K562 (cell line): ENCODE data around the gene ADIPOR1. TPM values are rescaled to one million over a fixed set of nuclear protein-coding genes. Genes with fewer than 3 reads are reported as not detected.

ENCODE experiments used
- AFF4 ChIP-seq: sonication (generic); formaldehyde crosslinking; IDR thresholded peaks from 2 replicates; pipeline ENCODE4 v1.8.0; 2023; ENCODE audit warnings: mild to moderate bottlenecking, missing genetic modification reagents
- BACH1 ChIP-seq: fragments of 200-800 bp; sonication (Bioruptor generic); IDR thresholded peaks from 2 replicates; pipeline ENCODE4 v1.6.1; 2016; ENCODE audit warnings: missing genetic modification characterization, missing compliant biosample characterization
- CTBP1 ChIP-seq: fragments of 450-650 bp; IDR thresholded peaks from 2 replicates; pipeline ENCODE4 v1.6.1; 2016; ENCODE audit warnings: borderline replicate concordance
- DMBX1 ChIP-seq: fragments of 250-450 bp; sonication (Bioruptor Pico); IDR thresholded peaks from 2 replicates; pipeline ENCODE4 v1.8.0; 2022; ENCODE audit warnings: inconsistent platforms, mild to moderate bottlenecking, moderate library complexity, borderline replicate concordance
- ELF2 ChIP-seq: fragments of 250-450 bp; sonication (Bioruptor Pico); IDR thresholded peaks from 2 replicates; pipeline ENCODE4 v1.5.0; 2021; ENCODE audit warnings: mild to moderate bottlenecking
- FOXK2 ChIP-seq, 2 experiments: fragments of 450-650 bp; IDR thresholded peaks in 1 of 2; conservative IDR thresholded peaks in 1 of 2; 2 replicates each; pipeline ENCODE4 v1.6.1; 2016; ENCODE audit warnings: low read depth in 2 of 2, mild to moderate bottlenecking in 1 of 2
- HIVEP1 ChIP-seq: fragments of 250-450 bp; sonication (Bioruptor Pico); IDR thresholded peaks from 2 replicates; pipeline ENCODE4 v1.4.0; 2020; ENCODE audit warnings: mild to moderate bottlenecking
- HMGXB4 ChIP-seq: sonication (generic); formaldehyde crosslinking; IDR thresholded peaks from 2 replicates; pipeline ENCODE4 v1.8.1; 2023; ENCODE audit warnings: mild to moderate bottlenecking, missing genetic modification reagents
- JUND ChIP-seq, 2 experiments: IDR thresholded peaks; 2 replicates in 1 of 2; 3 replicates in 1 of 2; pipeline ENCODE4 v1.6.1; 2011; ENCODE audit warnings: borderline replicate concordance in 2 of 2, low read depth in 2 of 2, low read length in 2 of 2, improper control_type of control experiment in 1 of 2, missing biosample characterization in 1 of 2, missing genetic modification characterization in 1 of 2, missing genetic modification reagents in 1 of 2
- MEF2A ChIP-seq: IDR thresholded peaks from 2 replicates; pipeline ENCODE4 v1.6.1; 2011; ENCODE audit warnings: low read depth, mild to moderate bottlenecking, low read length, moderate library complexity; ENCODE audit not compliant: control insufficient read depth
- NFATC3 ChIP-seq: fragments of 450-650 bp; IDR thresholded peaks from 2 replicates; pipeline ENCODE4 v1.6.1; 2017; ENCODE audit warnings: mild to moderate bottlenecking
- NFE2 ChIP-seq: IDR thresholded peaks from 2 replicates; pipeline ENCODE4 v1.6.1; 2014; ENCODE audit warnings: antibody characterized with exemption, low read depth
- NFIC ChIP-seq: fragments of 450-650 bp; IDR thresholded peaks from 2 replicates; pipeline ENCODE4 v1.6.1; 2017; ENCODE audit warnings: mild to moderate bottlenecking, inconsistent platforms
- PCBP1 ChIP-seq: fragments of 200-400 bp; formaldehyde crosslinking; IDR thresholded peaks from 2 replicates; pipeline ENCODE4 v1.6.1; 2018; ENCODE audit warnings: mild to moderate bottlenecking, low read depth, low read length; ENCODE audit not compliant: poor library complexity, severe bottlenecking
- PML ChIP-seq: IDR thresholded peaks from 2 replicates; pipeline ENCODE4 v1.6.1; 2012; ENCODE audit warnings: low read length, inconsistent platforms
- POLR2AphosphoS2 ChIP-seq: IDR thresholded peaks from 2 replicates; pipeline ENCODE4 v1.6.1; 2012; ENCODE audit warnings: low read length, improper control_type of control experiment
- POLR3G ChIP-seq: IDR thresholded peaks from 2 replicates; pipeline ENCODE4 v1.6.1; 2011; ENCODE audit not compliant: insufficient read length, insufficient replicate concordance; ENCODE audit errors: extremely low read depth
- TAF1 ChIP-seq: IDR thresholded peaks from 2 replicates; pipeline ENCODE4 v1.6.1; 2011; ENCODE audit warnings: mild to moderate bottlenecking, low read length, moderate library complexity; ENCODE audit not compliant: insufficient read depth, control insufficient read depth, severe bottlenecking; ENCODE audit errors: extremely low read depth
- ZNF395 ChIP-seq: fragments of 200-800 bp; sonication (Bioruptor generic); IDR thresholded peaks from 2 replicates; pipeline ENCODE4 v1.6.1; 2017; ENCODE audit warnings: missing genetic modification characterization, missing compliant biosample characterization
- ZNF584 ChIP-seq: fragments of 200-800 bp; sonication (Bioruptor generic); IDR thresholded peaks from 2 replicates; pipeline ENCODE4 v1.6.1; 2016; ENCODE audit warnings: low read depth, mild to moderate bottlenecking, missing genetic modification characterization, missing compliant biosample characterization
- polyA plus RNA-seq, 8 experiments: library from polyadenylated mRNA; depleted of rRNA in 4 of 8; stranded (reverse) in 5 of 8; unstranded in 3 of 8; fragments of >200 nt; fragmentation: Nextera tagmentation in 2 of 8; fragmentation: Illumina TruSeq in 1 of 8; extraction: Ambion mirVana in 2 of 8; extraction: Trizol in 1 of 8; gene quantifications; 2 replicates each; pipeline versions ENCODE4 v1.2.1 to v1.2.3, GENCODE V29; 2011 to 2014; ENCODE audit warnings: inconsistent platforms in 1 of 8, missing spikeins in 1 of 8
- total RNA-seq, 7 experiments: library from RNA; depleted of rRNA in 6 of 7; stranded (reverse); fragments of >200 nt in 6 of 7; fragmentation: Illumina TruSeq in 2 of 7; extraction: Trizol in 2 of 7; gene quantifications; 2 replicates each; pipeline versions ENCODE4 v1.2.1 to v1.2.3, GENCODE V29; 2011 to 2021; ENCODE audit warnings: low replicate concordance in 1 of 7

Gene ADIPOR1
- total and polyA plus RNA-seq, 9 of the 15 experiments (the other 6 are each of a cell fraction or from before 2014, with no cell fraction given): 29.0 to 217 (median 100) TPM

GRCh38 chr1:202998836-202999750 lies 41.0 kb upstream of the ADIPOR1 start (continued):
- TF ChIP-seq POLR3G (no peak), PCBP1 (no peak), FOXK2 (conservative IDR thresholded peaks at IDR 0.05 in 1 of 2, IDR thresholded peaks at IDR 0.05 in 1 of 2; ENCODE audit: low read depth in 2 of 2) (peak in 1 of 2 experiments; percentile 37; a peak in 1 of 4 replicates), JUND (IDR thresholded peaks at IDR 0.05; ENCODE audit: borderline replicate concordance, low read depth, low read length) (no peak), JUND (tag; IDR thresholded peaks at IDR 0.05; ENCODE audit: borderline replicate concordance, low read depth, low read length) (0 out of 3 replicates have a peak, but pooled peaks have one; percentile 18), NFIC (peak; percentile 53), MEF2A (no peak), ZNF395 (CRISPR knock-in tag) (no peak), AFF4 (CRISPR knock-in tag) (no peak), HIVEP1 (CRISPR knock-in tag) (no peak), BACH1 (tag) (0 out of 2 replicates have a peak, but pooled peaks have one; percentile 29), NFATC3 (0 out of 2 replicates have a peak, but pooled peaks have one; percentile 23), DMBX1 (CRISPR knock-in tag) (0 out of 2 replicates have a peak, but pooled peaks have one; percentile 33), PML (no peak), ZNF584 (no peak), TAF1 (no peak), POLR2AphosphoS2 (no peak), CTBP1 (0 out of 2 replicates have a peak, but pooled peaks have one; percentile 15), NFE2 (peak; percentile 76), HMGXB4 (CRISPR knock-in tag) (no peak), ELF2 (no peak)
